Fibroblast of upper back skin (primary cell): ENCODE data around the gene AP1S3.
A peak's percentile ranks its signal among the peaks of the same experiment; 100 is the strongest.

Source experiments
- DNase-seq: peaks from one replicate; pipeline ENCODE4 v3.0.0-alpha.2; 2013

Gene AP1S3

DNA sequence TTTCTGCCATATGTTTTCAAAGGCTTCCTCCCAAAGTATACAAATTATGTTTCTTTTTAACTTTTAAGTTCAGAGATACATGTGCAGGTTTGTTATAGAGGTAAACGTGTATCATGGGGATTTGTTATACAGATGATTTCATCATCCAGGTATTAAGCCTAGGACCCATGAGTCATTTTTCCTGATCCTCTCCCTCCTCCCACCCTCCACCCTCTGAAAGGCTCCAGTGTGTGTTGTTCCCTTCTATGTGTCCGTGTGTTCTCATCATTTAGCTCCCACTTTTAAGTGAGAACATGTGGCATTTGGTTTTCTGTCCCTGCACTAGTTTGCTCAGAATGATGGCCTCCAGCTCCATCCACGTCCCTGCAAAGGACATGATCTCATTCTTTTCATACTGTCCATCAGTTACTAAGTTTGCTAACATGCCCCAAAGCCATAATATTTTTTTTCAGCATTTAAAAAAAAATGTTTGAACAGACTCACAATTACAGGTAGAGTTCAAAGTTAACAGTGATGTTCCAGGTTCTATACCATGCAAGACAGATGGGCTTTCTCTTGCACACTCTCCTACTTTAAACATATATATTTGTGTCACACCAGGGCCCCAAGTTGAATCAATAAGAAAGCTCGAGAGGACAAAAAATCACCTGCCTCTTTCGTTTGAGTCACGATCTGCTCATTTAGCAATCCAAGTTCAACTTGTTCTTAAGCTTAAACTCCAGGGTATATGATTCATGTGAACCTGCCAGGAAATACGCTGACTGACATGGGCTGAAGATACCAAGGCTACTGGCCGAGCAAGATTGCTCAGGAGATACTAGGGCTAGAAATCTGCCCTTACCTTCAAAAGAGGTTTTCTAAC, 77.6 kb downstream of the AP1S3 start:
- DNase-seq: peak; percentile 43

DNA sequence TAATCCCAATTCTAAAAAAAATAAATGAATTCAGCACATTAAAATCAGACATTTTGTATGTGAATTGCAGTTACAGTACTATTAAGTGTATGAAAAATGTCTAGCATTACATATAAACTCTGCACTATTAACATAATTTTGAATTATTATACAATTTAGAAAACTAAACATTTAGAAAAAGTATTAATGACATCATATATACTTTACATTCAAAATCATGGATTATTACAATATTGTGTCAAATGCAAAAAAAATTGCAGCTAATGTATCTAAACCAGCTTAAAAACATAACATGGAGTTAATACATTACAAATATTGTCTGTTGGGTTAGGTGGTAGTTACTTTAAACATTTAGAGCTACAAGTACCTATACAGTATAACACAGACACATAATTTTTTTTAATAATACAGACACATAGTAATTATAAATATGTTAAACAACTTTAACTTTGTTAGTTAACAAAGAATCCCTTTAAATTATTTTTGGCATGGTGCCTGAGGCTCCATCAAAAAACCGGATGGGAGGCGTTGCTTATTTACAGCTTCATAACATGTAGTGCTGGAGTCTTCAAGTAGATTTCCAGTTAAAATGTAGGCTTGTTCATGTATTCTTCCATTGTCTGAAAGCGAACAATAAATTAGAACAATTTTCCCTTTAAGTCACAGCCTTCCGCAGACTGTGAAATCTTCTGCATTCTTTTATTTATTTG, 79.1 kb downstream of the AP1S3 start:
- no peak for DNase-seq

DNA sequence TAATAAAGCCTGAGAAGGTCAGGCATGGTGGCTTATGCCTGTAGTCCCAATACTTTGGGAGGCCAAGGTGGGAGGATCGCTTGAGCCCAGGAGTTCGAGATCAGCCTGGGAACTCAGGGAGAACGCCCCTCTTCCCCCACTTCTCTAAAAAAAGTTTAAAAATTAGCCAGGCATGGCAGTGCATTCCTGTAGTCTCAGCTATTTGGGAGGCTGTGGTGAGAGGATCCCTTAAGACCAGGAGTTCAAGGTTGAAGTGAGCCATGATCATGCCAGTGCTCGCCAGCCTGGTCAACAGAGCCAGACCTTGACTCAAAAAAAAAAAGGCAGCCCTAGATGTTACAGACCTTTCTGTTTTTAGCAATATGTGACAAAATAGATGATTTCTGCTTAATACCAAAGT, 83.4 kb downstream of the AP1S3 start:
- DNase-seq: no peak

DNA sequence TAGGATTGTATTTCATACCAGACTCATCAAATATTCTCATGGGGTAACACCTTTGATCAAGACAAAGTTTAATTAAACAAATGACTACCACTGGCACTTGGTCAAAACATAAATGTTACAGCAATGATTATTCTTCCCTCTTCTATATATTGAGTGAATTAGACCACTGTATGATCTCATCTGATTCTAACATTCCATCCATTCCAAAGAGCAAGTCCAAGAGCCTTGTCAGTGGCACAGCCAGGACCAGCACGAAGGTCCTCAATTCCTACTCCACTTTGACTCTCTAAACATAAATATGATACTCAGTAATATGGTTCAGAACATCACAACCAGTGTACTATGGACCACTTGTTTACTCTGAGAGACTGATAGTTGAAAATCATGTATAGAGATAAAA, 86.4 kb downstream of the AP1S3 start:
- peak; percentile 58 for DNase-seq

DNA sequence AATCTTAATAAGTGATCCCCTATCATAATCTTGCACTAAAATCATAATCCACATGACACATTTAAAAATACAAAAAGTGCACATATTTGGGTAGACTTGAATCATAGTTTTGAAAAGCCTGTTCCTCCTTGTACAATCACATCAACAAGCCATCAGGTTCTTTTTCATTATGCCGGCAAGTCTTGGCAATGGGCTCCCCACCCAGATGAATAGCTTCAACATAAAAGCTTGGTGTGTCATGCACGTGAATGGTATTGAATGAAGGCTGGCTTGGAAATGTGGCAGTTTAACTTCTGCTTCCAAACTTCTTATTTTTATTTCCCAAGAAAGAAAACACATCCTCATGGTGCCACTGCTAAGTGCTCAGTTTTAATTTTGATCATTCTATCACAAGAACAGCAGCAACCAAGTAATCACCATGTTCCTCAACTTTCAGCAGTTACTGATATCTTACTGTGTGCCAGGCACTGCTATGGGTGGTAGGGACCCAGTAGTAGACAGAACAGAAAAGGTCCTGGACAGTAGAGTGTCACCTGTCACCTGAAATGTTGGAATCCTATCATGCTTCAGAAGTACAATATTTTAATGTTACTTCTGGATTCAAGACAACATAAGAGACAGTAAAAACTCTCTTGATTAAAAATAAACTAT, 89.9 kb downstream of the AP1S3 start:
- no peak for DNase-seq

DNA sequence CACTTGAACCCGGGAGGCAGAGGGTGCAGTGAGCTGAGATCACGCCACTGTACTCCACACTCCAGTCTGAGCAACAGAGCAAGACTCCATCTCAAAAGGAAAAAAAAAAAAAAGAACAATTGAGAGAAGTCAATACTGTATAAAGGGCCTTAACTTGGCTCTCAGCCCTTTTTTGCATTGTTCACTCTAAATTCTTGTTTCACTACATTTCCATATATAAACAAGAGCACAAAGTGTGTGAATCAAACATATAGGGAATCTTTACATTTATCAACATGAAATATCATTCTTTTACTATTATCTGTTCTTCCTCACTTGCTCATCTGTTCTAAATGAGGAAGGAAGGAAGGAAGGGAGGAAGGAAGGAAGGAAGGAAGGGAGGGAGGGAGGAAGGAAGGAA, 90.8 kb downstream of the AP1S3 start:
- DNase-seq: no peak

DNA sequence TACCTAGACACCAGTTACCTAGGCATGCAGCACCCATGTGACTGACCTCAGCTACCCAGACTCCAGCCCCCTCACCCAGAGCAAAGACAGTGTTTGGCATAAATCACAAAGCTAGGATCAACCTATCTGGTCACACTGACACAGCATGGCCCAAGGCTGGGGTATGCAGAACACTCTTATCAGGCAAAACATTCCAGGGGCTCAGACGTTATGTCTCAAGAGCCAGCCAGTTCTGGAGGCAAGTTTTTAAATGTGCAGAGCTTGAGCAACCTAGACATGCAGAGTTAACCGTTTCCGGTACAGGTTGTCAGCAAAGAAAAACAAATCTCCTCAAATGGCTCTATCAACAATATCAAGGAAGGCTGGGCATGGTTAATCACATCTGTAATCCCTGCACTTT, 92.8 kb downstream of the AP1S3 start:
- DNase-seq: peak; percentile 49

DNA sequence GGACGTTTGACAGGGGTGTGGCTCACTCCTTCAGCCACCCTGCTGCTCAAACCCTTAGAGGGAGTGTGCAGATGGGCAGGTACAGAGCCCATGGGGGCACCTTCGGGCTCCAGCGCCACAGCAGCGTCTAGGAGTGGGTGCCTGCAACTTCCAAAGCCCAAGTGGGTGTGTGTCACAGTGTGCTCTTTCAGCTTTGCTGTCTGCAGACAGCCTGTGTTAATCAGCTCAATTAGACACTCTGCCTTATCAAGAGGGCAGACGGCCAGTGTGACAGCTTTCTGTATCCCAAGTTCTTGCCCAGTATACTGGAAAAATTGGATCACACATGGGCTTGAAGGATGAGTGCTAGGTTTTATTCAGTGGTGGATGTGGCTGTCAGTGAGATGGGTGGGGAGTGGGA, 96.7 kb downstream of the AP1S3 start:
- DNase-seq: no peak

DNA sequence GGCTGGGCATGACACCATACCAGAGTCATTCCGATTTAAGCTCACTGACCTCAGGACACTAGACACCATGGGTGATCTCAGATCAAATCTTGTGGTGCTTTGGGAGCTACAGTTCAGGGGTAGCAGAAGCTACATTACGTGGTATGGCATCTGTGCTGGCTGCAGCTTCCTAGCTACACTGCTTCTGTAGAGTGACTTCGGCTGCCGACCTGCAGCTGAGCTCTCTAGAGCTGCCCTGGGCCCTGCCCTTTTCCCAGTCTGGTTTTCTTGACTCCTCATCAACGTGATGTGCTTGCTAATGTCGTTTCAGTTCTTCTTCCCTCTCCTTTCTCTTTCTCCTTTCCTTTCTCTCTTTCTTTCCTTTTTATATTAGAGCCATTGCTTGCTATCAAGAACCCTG, 100.2 kb downstream of the AP1S3 start:
- DNase-seq: no peak

DNA sequence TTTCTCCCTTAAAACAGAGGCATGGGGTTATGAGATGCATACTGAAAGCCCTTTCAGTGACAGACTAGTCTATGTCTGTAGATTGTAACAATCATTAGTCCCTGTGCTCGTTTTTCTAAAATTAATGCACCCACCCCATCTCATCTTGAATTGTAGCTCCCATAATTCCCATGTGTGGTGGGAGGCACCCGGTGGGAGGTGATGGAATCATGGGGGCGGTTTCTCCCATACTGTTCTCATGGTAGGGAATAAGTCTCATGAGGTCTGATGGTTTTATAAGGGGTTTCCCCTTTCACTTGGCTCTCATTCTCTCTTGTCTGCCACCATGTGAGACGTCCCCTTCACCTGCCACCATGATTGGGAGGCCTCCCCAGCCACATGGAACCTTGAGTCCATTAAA, 100.9 kb downstream of the AP1S3 start:
- DNase-seq: no peak

DNA sequence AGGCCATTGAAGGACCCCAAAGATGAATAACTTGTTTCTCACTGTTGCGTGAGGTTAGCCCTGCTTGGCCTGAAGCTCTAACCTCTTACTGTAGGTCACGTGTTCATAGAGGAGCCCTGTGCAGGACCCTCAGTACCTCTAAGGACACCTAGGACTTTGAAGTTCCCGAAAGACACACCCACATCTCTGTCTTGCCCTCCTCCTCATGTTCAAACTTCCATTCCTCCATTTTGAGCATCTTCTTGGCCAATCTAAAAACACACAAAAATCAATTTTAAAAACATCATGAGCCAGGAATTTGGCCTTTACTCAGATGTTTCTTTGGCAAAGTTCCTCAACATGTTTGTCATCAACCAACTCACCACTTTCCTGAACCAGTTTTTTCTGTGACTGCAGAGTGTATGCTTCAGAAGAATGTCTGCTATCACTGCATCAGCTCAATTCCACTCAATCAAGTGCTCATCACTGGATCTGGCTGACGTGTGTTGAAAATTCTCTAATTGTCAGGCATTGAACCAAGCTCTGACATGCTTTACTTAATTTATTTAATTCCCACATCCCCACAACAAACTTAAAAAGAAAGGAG, 101.6 kb downstream of the AP1S3 start:
- DNase-seq: peak; percentile 95

DNA sequence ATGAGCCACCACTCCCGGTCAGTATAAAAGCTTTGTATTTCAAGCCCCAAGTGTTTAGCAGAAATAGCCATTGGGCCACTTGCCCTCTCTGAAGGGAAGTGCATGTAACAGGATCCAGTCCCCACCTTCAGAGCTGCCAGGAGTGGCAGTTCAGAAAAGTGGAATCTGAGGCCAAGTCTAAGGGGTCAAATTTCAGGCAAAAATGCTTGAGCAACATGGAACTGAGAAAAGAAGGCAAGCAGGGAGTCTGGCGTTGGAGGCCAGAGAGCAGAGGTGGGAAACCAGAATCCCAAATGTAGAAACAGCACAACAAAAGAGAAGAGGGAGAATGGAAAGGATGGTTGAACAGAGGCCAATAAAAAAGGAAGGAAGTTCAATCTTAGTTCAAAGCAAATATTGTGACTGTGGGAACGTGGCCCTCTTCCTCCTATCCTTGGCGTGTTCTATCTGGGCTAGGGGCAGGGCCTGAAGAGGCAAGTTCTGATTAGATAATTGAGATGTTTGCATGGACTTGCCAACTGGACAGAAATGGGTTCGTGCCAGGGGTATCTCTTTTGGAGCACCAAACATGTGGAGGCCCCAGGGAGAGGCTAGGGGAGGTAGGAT, 102.2 kb downstream of the AP1S3 start:
- no peak for DNase-seq

DNA sequence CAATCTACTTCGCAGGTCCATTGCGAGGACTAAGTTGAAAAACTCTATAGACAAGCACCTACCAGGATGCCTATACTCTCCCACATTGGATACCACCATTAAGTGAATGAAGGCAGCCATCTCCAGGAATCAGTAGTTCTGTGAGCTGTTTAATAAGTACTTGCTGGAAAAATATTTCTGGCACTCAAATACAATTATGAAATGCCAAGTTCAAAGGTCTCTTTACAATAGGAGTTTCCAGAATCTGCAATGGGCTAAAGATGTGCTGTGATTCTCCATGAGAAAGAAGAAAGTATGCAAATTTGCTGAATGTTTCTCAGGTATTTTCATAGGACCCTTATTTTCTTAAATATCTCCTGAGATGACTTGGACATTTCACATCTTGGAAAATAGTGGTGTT, 103.0 kb downstream of the AP1S3 start:
- no peak for DNase-seq

DNA sequence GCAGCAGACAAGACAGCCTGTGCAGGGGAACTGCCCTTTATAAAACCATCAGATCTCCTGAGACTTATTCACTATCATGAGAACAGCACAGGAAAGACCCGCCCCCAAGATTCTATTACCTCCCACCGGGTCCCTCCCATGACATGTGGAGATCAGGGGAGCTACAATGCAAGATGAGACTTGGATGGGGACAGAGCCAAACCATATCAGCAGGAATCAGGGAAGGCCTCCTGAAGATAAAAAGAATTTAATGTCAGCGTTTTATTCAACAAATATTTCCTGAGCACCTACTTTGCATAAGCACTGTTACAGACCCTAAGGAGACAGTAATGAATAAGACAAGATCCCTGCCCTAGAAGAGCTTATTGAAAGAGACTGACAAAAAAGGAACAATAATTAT, 105.0 kb downstream of the AP1S3 start:
- DNase-seq: no peak

DNA sequence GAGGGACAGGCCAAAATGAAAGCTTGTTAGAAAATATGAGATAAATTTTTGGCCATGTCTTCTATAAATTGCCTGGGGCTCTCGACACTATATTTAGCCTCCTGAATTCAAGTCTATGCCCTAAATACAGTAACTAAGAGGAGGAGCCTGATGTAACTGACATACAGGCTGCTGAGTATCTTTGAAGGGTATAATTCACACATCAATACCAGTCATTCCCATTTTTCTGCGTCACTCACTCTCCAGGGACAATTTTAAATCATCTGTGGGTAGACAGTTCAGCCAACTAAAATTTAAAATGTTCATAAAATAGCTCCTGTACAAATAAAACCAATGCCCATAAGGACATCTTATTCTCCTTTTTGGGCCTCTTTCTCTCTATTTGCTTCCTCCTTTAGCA, 105.9 kb downstream of the AP1S3 start:
- peak; percentile 54 for DNase-seq

DNA sequence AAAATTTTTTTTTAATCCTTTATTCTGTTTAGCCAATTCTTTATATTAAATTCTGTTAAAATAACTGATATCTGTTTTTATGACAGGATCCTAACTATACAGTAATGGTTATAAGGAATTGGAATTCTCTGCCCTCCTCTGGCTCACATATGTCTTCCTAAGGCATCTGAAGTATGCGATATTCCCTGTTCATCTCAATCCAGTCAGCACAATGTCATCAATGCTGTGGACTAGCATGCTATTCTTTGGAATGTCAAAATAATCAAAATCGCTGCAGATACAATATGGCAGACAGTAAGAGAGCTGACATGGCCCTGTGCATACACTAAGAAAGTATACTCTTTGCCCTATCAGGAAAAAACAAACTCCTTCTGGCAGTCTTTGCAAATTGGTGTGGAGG, 107.6 kb downstream of the AP1S3 start:
- DNase-seq: peak; percentile 71

DNA sequence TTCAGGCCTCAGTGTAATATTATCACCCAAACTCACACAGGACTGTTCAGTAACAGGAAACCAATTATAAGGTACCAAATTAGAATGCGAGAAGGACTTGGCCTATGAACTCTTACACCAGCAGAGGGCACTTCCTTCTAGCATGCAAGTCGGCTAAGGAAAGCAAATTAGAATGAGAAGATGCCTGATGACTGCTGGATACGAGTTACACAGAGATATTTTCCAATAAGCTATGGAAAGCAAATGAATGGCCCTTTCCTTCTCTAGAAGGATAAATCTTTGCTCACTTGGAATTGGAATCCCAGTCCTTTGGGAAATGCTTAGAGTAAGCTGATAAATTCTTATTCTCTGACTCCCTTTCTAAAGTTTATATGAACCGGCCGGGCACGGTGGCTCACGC, 109.8 kb downstream of the AP1S3 start:
- peak; percentile 62 for DNase-seq

DNA sequence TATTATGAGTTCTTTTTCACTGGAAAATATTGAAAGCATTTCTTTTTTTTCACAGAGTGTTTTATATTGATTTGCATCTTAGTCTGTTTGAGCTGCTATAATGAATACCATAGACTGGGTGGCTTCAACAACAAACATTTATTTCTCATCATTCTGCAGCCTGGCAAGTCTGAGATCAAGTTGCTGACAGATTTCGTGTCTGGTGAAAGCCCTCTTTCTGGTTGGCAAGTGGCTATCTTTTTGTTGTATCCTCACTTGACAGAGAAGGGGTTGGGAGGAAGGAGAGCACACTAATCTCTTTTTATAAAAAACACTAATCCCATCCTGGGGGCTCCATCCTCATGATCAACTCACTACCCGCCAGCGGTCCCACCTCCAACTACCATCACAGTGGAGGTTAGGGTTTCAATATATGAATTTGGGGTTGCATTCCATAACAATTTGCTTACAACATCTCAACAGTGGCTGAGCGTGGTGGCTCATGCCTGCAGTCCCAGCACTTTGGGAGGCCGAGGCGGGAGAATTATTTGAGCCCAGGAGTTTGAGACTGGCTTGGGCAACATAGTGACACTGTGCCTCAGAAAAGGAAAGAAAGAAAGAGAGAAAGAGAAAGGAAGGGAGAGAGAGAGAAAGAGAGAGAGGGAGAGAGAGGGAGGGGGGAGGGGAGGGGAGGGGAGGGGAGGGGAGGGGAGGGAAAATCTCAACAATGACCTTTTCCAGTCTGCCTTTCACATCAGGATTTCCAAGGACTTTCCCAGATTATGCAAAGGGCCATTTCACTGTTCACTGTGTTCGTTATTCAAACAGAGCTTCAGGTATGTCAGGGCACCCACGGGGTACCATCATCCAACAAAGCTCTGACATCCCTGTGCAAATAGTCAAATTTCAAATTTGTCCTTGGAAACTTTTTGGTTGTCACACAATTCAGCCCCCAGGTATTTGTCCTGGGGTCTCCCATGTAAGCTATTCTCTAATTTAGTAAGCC, 111.1 kb downstream of the AP1S3 start:
- DNase-seq: no peak

DNA sequence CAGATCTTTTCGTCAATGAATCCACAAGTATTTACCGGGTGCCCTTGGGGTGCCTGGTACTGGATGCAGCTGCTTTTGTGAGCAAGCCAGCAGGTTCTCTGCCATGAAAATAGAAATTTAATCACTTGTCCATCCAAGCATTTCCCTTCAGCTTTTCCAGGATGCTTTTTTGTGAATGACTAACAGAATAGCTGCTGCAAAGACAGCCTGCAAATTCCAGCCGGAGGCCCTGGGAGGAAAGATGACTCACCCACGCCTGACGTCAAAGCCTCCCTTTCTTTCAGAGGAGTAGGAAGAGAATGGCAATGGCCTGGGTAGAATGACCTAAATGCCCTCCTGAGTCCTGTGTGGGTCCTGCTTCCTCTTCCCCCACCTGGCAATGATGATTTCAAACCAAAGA, 111.9 kb downstream of the AP1S3 start:
- DNase-seq: peak; percentile 97

DNA sequence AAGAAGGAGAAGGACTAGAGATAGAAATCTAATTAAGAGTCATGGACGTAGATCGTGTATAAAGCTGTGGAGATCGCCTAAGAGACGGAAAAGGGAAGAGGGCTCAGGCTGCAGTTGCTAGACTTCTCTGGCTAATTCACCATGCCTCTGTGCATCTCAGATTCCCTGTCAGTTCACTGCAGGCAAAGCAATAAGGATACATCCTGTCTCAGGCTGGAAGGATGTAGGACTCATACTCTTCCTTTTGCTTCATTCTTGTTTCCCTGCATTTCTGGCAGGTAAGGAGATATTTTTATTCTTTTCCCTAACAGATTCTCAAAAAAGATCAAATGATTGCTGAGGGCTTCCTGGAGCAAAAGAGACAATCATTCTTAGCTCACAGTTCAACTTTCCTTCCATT, 112.5 kb downstream of the AP1S3 start:
- no peak for DNase-seq

DNA sequence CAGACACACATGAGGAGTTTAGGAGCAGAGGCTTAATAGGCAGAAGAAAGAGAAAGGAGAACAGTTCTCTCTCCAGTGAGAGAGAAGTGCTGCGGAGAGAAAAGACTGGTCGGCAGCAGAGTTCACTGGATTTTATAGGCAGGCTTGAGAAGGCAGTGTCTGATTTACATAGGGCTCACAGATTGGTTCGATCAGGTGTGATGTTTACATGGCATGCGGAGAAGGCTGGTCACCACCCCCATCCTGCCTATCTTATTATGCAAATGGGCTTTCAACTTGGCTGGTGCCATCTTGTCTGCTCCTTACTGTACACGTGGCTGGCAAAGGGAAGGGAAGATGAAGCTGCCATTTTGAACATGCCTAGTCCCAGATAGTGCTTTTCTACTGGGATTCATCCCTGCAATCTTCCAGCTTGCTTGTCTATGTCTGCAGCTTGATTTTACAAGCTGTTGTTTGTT, 113.4 kb downstream of the AP1S3 start:
- no peak for DNase-seq

DNA sequence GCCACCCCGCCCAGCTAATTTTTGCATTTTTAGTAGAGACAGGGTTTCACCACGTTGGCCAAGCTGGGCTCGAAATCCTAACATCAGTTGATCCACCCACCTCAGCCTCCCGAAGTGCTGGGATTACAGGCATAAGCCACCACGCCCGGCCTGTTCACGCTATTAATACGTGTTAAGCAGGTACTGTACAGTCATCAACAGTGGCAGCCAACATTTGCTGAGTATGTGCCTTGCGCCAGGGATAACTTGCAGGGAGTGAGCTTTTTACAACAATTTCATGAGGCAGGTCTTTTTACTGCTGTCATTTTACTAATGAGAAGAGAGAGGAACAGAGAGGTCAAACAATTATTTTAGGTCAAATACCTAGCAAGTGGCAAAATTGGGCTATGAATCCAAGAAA, 115.2 kb downstream of the AP1S3 start:
- no peak for DNase-seq
